ENCODE results near the gene ADAM15. TPM values are rescaled to one million over a fixed set of nuclear protein-coding genes. Genes with fewer than 3 reads are reported as not detected.

ADAM15 gene
- total RNA-seq, 1 experiment from 2014 or later, result 41.7 TPM

GRCh38 chr1:155001675-155002463 is 49.2 kb upstream of the ADAM15 start:
- H3K27ac ChIP-seq (ENCODE audit: low read length), result peak overlapping the region; percentile 94
- no TSS peak for BruUV-seq (replicated peaks)
- ATAC-seq (peak; percentile 80), DNase-seq (ENCODE audit: low read depth, low spot score) (peak; percentile 97)
- peak overlapping the region; percentile 69 to 74 for H3K4me3 ChIP-seq (ENCODE audit: low read depth in 2 of 2, low read length in 2 of 2)
- H3K4me1 ChIP-seq (ENCODE audit: control insufficient read depth, insufficient read depth, low read length), result peaks cover 33% of the 10 kb centered on the region
- CTCF ChIA-PET, result interaction anchor here (0.6 to 1.8 kb wide), 4 partner anchors 14 to 165 kb away, joined by 3 to 6 read pairs (median 4); no protein-coding TSS in a partner anchor
- intact Hi-C loops (cut with micrococcal nuclease; ENCODE audit: unreplicated experiment) (loop anchor here (5.0 kb wide), 1 partner anchor 275 kb away; no protein-coding TSS in a partner anchor), in situ Hi-C loops (cut with HindIII; ENCODE audit: low pct_unique_long_range_greater_than_20kb, low sequenced_read_pairs) (no loop called here)
- POLR2A ChIA-PET, result interaction anchor here (0.6 to 0.7 kb wide), 2 partner anchors 28 to 42 kb away, joined by 3 read pairs; partner anchors contain the start of gene CKS1B
- H3K27me3 ChIP-seq (ENCODE audit: control insufficient read depth, insufficient read depth, low read length), result no peaks in the 10 kb centered on the region
- H3K9me3 ChIP-seq (ENCODE audit: control insufficient read depth, insufficient read depth, low read depth, low read length), result no peaks in the 10 kb centered on the region
- peaks cover 5% of the 10 kb centered on the region; the same call in 1 of the 2 replicates for H3K36me3 ChIP-seq (ENCODE audit: control insufficient read depth, insufficient read depth, low read length)
- TF ChIP-seq TCF7L2 (IDR thresholded peaks at IDR 0.05; ENCODE audit: low read depth, low read length) (no peak), REST (IDR thresholded peaks at IDR 0.05; ENCODE audit: insufficient read depth in 1 of 2, low read depth in 2 of 2, low read length in 1 of 2) (no peak), CTCF (IDR thresholded peaks at IDR 0.05) (peak; percentile 80; the same call in 1 of the 2 replicates), POLR2AphosphoS5 (IDR thresholded peaks at IDR 0.05; ENCODE audit: low read depth, low read length) (0 out of 2 replicates have a peak, but pooled peaks have one; percentile 30), SIN3A (IDR thresholded peaks at IDR 0.05; ENCODE audit: borderline replicate concordance, insufficient read depth, low read depth, low read length) (no peak)

- H3K4me1 ChIP-seq (ENCODE audit: control insufficient read depth, insufficient read depth, low read length), result peaks cover 39% of the 10 kb centered on the region
- ATAC-seq, result peak; percentile 17
- no TSS peak for BruUV-seq (replicated peaks)
- no peaks in the 10 kb centered on the region for H3K9me3 ChIP-seq (ENCODE audit: control insufficient read depth, insufficient read depth, low read depth, low read length)
- no peak for DNase-seq (ENCODE audit: low read depth, low spot score)
- TF ChIP-seq CTCF (IDR thresholded peaks at IDR 0.05), result no peak
- TF ChIP-seq TCF7L2 (IDR thresholded peaks at IDR 0.05; ENCODE audit: low read depth, low read length), result no peak
- no peak for TF ChIP-seq REST (IDR thresholded peaks at IDR 0.05; ENCODE audit: insufficient read depth in 1 of 2, low read depth in 2 of 2, low read length in 1 of 2)
- TF ChIP-seq POLR2AphosphoS5 (IDR thresholded peaks at IDR 0.05; ENCODE audit: low read depth, low read length), result no peak; the same call in 1 of the 2 replicates
- H3K27ac ChIP-seq (ENCODE audit: low read length), result peak within 1 kb of the TSS; percentile 99
- CTCF ChIA-PET, result interaction anchor here (0.6 to 1.8 kb wide), 3 partner anchors 15 to 31 kb away, joined by 3 to 6 read pairs (median 5); no protein-coding TSS in a partner anchor
- intact Hi-C loops (cut with micrococcal nuclease; ENCODE audit: unreplicated experiment), result loop anchor here (5.0 kb wide), 1 partner anchor 275 kb away; no protein-coding TSS in a partner anchor
- peaks cover 5% of the 10 kb centered on the region; the same call in 1 of the 2 replicates for H3K36me3 ChIP-seq (ENCODE audit: control insufficient read depth, insufficient read depth, low read length)
- peak within 1 kb of the TSS; percentile 80 to 98 for H3K4me3 ChIP-seq (ENCODE audit: low read depth in 2 of 2, low read length in 2 of 2)
- in situ Hi-C loops (cut with HindIII; ENCODE audit: low pct_unique_long_range_greater_than_20kb, low sequenced_read_pairs), result no loop called here
- no peaks in the 10 kb centered on the region for H3K27me3 ChIP-seq (ENCODE audit: control insufficient read depth, insufficient read depth, low read length)
- POLR2A ChIA-PET, result interaction anchor here (0.6 to 0.7 kb wide), 2 partner anchors 23 to 41 kb away, joined by 3 read pairs; no protein-coding TSS in a partner anchor
Measured at GRCh38 chr1:155002464-155003226, 48.5 kb upstream of the ADAM15 start, which contains the start of gene ZBTB7B. Gene ZBTB7B, plus strand, starts transcription at chr1:155002802. Its CDS starts 11,859 bp downstream, at chr1:155014661.
